Measurements from ENCODE around the gene HSPA14. TPM values are rescaled to one million over a fixed set of nuclear protein-coding genes. Genes with fewer than 3 reads are reported as not detected.

Gene HSPA14
- total RNA-seq, 1 donor from 2014 or later = 10.4 TPM

- no peak for TF ChIP-seq CTCF (IDR thresholded peaks at IDR 0.05)
- H3K4me1 ChIP-seq = peaks cover 10% of the 10 kb centered on the region
- no peaks in the 10 kb centered on the region for H3K27me3 ChIP-seq (ENCODE audit: low read depth)
- peaks cover 29% of the 10 kb centered on the region for H3K36me3 ChIP-seq
- H3K27ac ChIP-seq = no peak overlapping the region
- DNase-seq (no peak), ATAC-seq (no peak)
- intact Hi-C loops (cut with DNase I) = no loop called here
- no peak overlapping the region for H3K4me3 ChIP-seq
- H3K9me3 ChIP-seq = no peaks in the 10 kb centered on the region
Observed at GRCh38 chr10:14873090-14873760, 35.1 kb downstream of the HSPA14 start.

DNA sequence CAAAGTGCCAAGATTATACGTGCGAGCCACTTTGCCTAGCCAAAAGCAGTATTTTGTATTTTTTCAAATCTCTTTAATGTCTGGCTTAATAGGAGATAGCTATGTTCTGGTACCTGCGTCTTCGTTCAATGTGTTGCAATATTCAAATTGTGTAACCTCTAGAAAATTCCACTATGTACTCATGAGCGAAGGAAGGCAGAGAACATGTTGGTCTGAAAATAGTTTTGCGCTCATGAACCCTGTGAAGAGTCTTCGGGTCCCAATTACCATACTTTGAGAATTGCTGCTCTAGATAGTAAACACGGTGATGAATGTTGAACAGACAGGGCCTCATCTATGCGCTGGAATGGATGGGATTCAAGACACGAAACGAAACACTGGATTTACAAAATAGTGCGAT lies 37.8 kb downstream of the HSPA14 start:
- intact Hi-C loops (cut with DNase I) = no loop called here
- DNase-seq = no peak
- no peaks in the 10 kb centered on the region for H3K27me3 ChIP-seq (ENCODE audit: low read depth)
- ATAC-seq = no peak
- no peak overlapping the region for H3K4me3 ChIP-seq
- TF ChIP-seq CTCF (IDR thresholded peaks at IDR 0.05) = no peak
- H3K4me1 ChIP-seq = peaks cover 22% of the 10 kb centered on the region
- peaks cover 6% of the 10 kb centered on the region for H3K36me3 ChIP-seq
- no peak overlapping the region for H3K27ac ChIP-seq
- no peaks in the 10 kb centered on the region for H3K9me3 ChIP-seq

DNA sequence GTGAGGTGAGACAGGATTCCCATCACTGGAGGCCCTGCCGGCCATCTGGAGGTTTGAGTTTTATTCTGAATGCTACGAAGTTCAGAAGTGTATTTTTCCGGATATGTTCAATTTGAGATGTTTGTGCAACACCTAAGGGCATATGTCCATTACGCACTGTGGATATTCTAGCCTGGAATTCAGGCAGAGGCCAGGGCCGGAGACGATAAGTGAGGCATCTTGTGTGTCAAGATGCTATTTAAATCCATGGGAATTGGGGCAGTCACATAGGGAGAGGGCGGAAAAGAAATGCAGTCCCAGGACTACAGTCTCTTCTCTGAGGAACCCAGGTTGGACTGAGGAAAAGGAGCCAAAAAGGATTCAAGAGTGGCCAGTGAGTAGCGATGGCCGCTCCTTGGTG lies 38.7 kb downstream of the HSPA14 start:
- intact Hi-C loops (cut with DNase I) = no loop called here
- Histone ChIP-seq H3K4me3 (no peak overlapping the region), H3K27me3 (ENCODE audit: low read depth) (no peaks in the 10 kb centered on the region), H3K4me1 (peaks cover 22% of the 10 kb centered on the region), H3K27ac (no peak overlapping the region), H3K36me3 (no peaks in the 10 kb centered on the region), H3K9me3 (no peaks in the 10 kb centered on the region)
- ATAC-seq = no peak
- DNase-seq = no peak
- TF ChIP-seq CTCF (IDR thresholded peaks at IDR 0.05) = no peak

- intact Hi-C loops (cut with DNase I) = no loop called here
Observed at GRCh38 chr10:14878266-14879123, 40.4 kb downstream of the HSPA14 start, which contains the start of gene SUV39H2. TSS of gene SUV39H2 (plus strand) at chr10:14878866. CDS start at chr10:14878889, 23 bp downstream.

More at GRCh38 chr10:14878266-14879123, 40.4 kb downstream of the HSPA14 start, which contains the start of gene SUV39H2:
- peak; percentile 12 for TF ChIP-seq CTCF (IDR thresholded peaks at IDR 0.05)
- Histone ChIP-seq H3K36me3 (no peaks in the 10 kb centered on the region), H3K4me3 (peak within 1 kb of the TSS; percentile 70), H3K27ac (peak within 1 kb of the TSS; percentile 91), H3K27me3 (ENCODE audit: low read depth) (no peaks in the 10 kb centered on the region), H3K4me1 (peaks cover 22% of the 10 kb centered on the region), H3K9me3 (no peaks in the 10 kb centered on the region)
- DNase-seq (peak; percentile 96), ATAC-seq (peak; percentile 98 to 99)

Data from lower lobe of right lung (tissue), 2 donors.